GM18498 (cell line): ENCODE results near the gene MUC21.
"Not testable (repeated sequence)": the region's sequence is repeated elsewhere in the genome, so short reads cannot be mapped to it uniquely, and the experiment has no call there.

Experiments
- ATAC-seq: cut with Tn5 transposase; IDR thresholded peaks from one replicate; pipeline ENCODE4 v1.9.1; 2021; ENCODE audit warnings: mild to moderate bottlenecking, moderate library complexity; ENCODE audit not compliant: unreplicated experiment

MUC21 gene

GRCh38 chr6:30966154-30966553 is 17.4 kb upstream of the MUC21 start:
- no peak for ATAC-seq

GRCh38 chr6:30969171-30969570 is 14.3 kb upstream of the MUC21 start:
- not testable (repeated sequence) for ATAC-seq

GRCh38 chr6:30970946-30971345 is 12.6 kb upstream of the MUC21 start:
- no peak for ATAC-seq

GRCh38 chr6:30972816-30973215 is 10.7 kb upstream of the MUC21 start:
- no peak for ATAC-seq

- ATAC-seq = no peak
Measured at GRCh38 chr6:30974490-30975252, 8.8 kb upstream of the MUC21 start.

GRCh38 chr6:30979141-30979540 is 4.4 kb upstream of the MUC21 start:
- ATAC-seq = no peak

GRCh38 chr6:30979690-30980089 is 3.8 kb upstream of the MUC21 start:
- no peak for ATAC-seq

- ATAC-seq = no peak
Measured at GRCh38 chr6:30981942-30982772, 1.4 kb upstream of the MUC21 start.

GRCh38 chr6:30985490-30985889 is 2.0 kb downstream of the MUC21 start:
- ATAC-seq = no peak

GRCh38 chr6:30987304-30987703 is 3.8 kb downstream of the MUC21 start:
- ATAC-seq = no peak

GRCh38 chr6:30988209-30988825 is 4.8 kb downstream of the MUC21 start:
- ATAC-seq = no peak

- no peak for ATAC-seq
Measured at GRCh38 chr6:30990422-30991086, 7.0 kb downstream of the MUC21 start.

GRCh38 chr6:30991891-30992290 is 8.4 kb downstream of the MUC21 start:
- ATAC-seq = no peak

GRCh38 chr6:30997301-30997700 is 13.8 kb downstream of the MUC21 start:
- ATAC-seq = no peak

GRCh38 chr6:30998785-30999184 is 15.3 kb downstream of the MUC21 start:
- no peak for ATAC-seq

GRCh38 chr6:31000067-31000860 is 16.7 kb downstream of the MUC21 start:
- not testable (repeated sequence) for ATAC-seq

- ATAC-seq = no peak
Measured at GRCh38 chr6:31001281-31001888, 17.9 kb downstream of the MUC21 start.

- ATAC-seq = no peak
Measured at GRCh38 chr6:31002471-31002870, 19.0 kb downstream of the MUC21 start.

- no peak for ATAC-seq
Measured at GRCh38 chr6:31004794-31005193, 21.3 kb downstream of the MUC21 start.
